Ovary (tissue), 9 donors: Measurements from ENCODE around the gene TAF4. TPM values are rescaled to one million over a fixed set of nuclear protein-coding genes. Genes with fewer than 3 reads are reported as not detected.

ENCODE experiments used
- DNase-seq, 5 donors: peaks; one replicate each; pipeline ENCODE4 v3.0.0-alpha.2; 2019 to 2020
- H3K27ac ChIP-seq, 2 donors: fragments of 200-600 bp; one replicate each; pipeline versions ENCODE4 v1.5.1 to v1.8.0; 2019 to 2022
- H3K27me3 ChIP-seq: fragments of 200-600 bp; one replicate; pipeline ENCODE4 v1.8.0; 2022
- H3K36me3 ChIP-seq: fragments of 200-600 bp; sonication (generic); one replicate; pipeline ENCODE4 v1.5.1; 2019
- H3K4me1 ChIP-seq: one replicate; pipeline ENCODE4 v1.8.1; 2013; ENCODE audit warnings: mild to moderate bottlenecking, moderate library complexity; ENCODE audit not compliant: insufficient read depth
- H3K4me3 ChIP-seq: fragments of 200-600 bp; sonication (generic); one replicate; pipeline ENCODE4 v1.5.1; 2017
- H3K9me3 ChIP-seq, 2 donors: fragments of 200-600 bp in 1 of 2; sonication (generic) in 1 of 2; one replicate each; pipeline versions ENCODE4 v1.5.1 to v1.8.1; 2013 to 2019; ENCODE audit warnings: mild to moderate bottlenecking in 1 of 2, moderate library complexity in 1 of 2
- CTCF ChIP-seq, 3 donors: fragments of 450-650 bp in 2 of 3; fragments of 200-600 bp in 1 of 3; IDR thresholded peaks; one replicate each; pipeline versions ENCODE4 v1.5.1 to v1.8.0; 2016 to 2022; ENCODE audit warnings: antibody characterized with exemption in 3 of 3, mild to moderate bottlenecking in 1 of 3
- EP300 ChIP-seq: sonication (generic); formaldehyde crosslinking; IDR thresholded peaks from one replicate; pipeline ENCODE4 v1.6.1; 2017; ENCODE audit warnings: antibody characterized with exemption
- POLR2A ChIP-seq: fragments of 450-650 bp; IDR thresholded peaks from one replicate; pipeline ENCODE4 v1.6.1; 2017; ENCODE audit warnings: antibody characterized with exemption, mild to moderate bottlenecking, moderate library complexity
- WGBS, 3 donors: extraction: QIAGEN DNeasy Blood & Tissue Kit in 1 of 3; methylation state at CpG; one replicate each; pipeline versions ENCODE4 v1.1.5 to v1.1.7; 2013 to 2017; 5-methylcytosine and 5-hydroxymethylcytosine counted together
- intact Hi-C, 4 donors: fragments of 100-400 bp; cut with DNase I; formaldehyde crosslinking; loops; one replicate each; pipeline versions ENCODE4 v1.11.0 to v1.15.1; 2022 to 2023
- polyA plus RNA-seq, 2 donors: library from polyadenylated mRNA; stranded (reverse); fragments of 200-250 nt in 1 of 2; fragments of 350-450 nt in 1 of 2; fragmentation: Illumina TruSeq in 1 of 2; extraction: RNeasy Lipid Tissue Mini Kit (QIAGEN cat#74804) in 1 of 2; gene quantifications; one replicate each; pipeline ENCODE4 v1.2.3, GENCODE V29; 2013 to 2014
- total RNA-seq, 7 donors: library from RNA; depleted of rRNA in 2 of 7; stranded (reverse); fragments of >200 nt in 2 of 7; fragmentation: NEBNext Ultra II Directional in 3 of 7; extraction: Animal tissue kit (Norgen Biotek cat#: 25700) in 3 of 7; gene quantifications; one replicate each; pipeline versions ENCODE4 v1.1.0 to v1.2.4, GENCODE V29; 2016 to 2023
- donor health status: DM: no; HTN: no; CAD: no; lungs with moderate emphysema.
- donor health status: DM: no; HTN: no; CAD: no.
- donor health status: Bipolar disorder and iron deficiency.
- donor health status: DM: yes; HTN: yes; CAD: no.
- donor health status: DM: no; HTN: no; CAD: no.
- donor health status: DM: yes; HTN: yes; CAD: no.

The TAF4 gene
- total and polyA plus RNA-seq, 9 donors: 9.3 to 34.7 (median 19.8) TPM

GRCh38 chr20:62014889-62015537 lies 50.7 kb downstream of the TAF4 start:
- Histone ChIP-seq H3K4me3 (no peak overlapping the region), H3K9me3 (no peaks in the 10 kb centered on the region), H3K27ac (no peak overlapping the region), H3K4me1 (peaks cover 22% of the 10 kb centered on the region), H3K36me3 (no peaks in the 10 kb centered on the region), H3K27me3 (no peaks in the 10 kb centered on the region)
- 80 to 88% (median 82%) methylated on average over 14 of the region's 14 CpGs for WGBS, 3 donors
- DNase-seq: peak in 1 of 5 donors; percentile 15
- intact Hi-C loops: loop anchor here in 3 of 4 donors (5.0 to 10.0 kb wide), 5 partner anchors 127 to 390 kb away; partner anchors contain the start of genes PSMA7 (in 2 of the 3), SS18L1 (in 2 of the 3), ADRM1 (in 1 of the 3) and CABLES2 (in 1 of the 3)
- no peak for TF ChIP-seq EP300

- DNase-seq: peak in 1 of 5 donors; percentile 15
- Histone ChIP-seq H3K4me1 (peaks cover 16% of the 10 kb centered on the region), H3K27ac (no peak overlapping the region), H3K9me3 (no peaks in the 10 kb centered on the region), H3K36me3 (no peaks in the 10 kb centered on the region), H3K27me3 (no peaks in the 10 kb centered on the region), H3K4me3 (no peak overlapping the region)
- TF ChIP-seq POLR2A (no peak), EP300 (no peak), CTCF (IDR thresholded peaks at IDR 0.05) (no peak)
- intact Hi-C loops: loop anchor here in 3 of 4 donors (5.0 to 10.0 kb wide), 5 partner anchors 128 to 390 kb away; partner anchors contain the start of genes ADRM1 (in 1 of the 3), CABLES2 (in 1 of the 3), PSMA7 (in 1 of the 3) and RPS21 (in 1 of the 3)
- 87 to 89% (median 88%) methylated on average over 12 of the region's 12 CpGs for WGBS, 3 donors
These were observed 51.2 kb downstream of the TAF4 start for GRCh38 chr20:62014488-62014775.

- no peak for TF ChIP-seq POLR2A
- TF ChIP-seq EP300: no peak
- no peak for TF ChIP-seq CTCF (IDR thresholded peaks at IDR 0.05)
- H3K27ac ChIP-seq: no peak overlapping the region
- H3K36me3 ChIP-seq: no peaks in the 10 kb centered on the region
- no peaks in the 10 kb centered on the region for H3K27me3 ChIP-seq
- no peak for DNase-seq
- WGBS, 3 donors: 95% methylated on average over 12 of the region's 12 CpGs
- peaks cover 2% of the 10 kb centered on the region for H3K4me1 ChIP-seq
- intact Hi-C loops: loop anchor here in 3 of 4 donors (5.0 to 10.0 kb wide), 5 partner anchors 130 to 392 kb away; partner anchors contain the start of genes ADRM1 (in 1 of the 3), CABLES2 (in 1 of the 3), PSMA7 (in 1 of the 3) and RPS21 (in 1 of the 3)
- no peak overlapping the region for H3K4me3 ChIP-seq
- no peaks in the 10 kb centered on the region for H3K9me3 ChIP-seq
These were observed 53.0 kb downstream of the TAF4 start for GRCh38 chr20:62012631-62013030.

GRCh38 chr20:62011938-62012534 lies 53.6 kb downstream of the TAF4 start:
- no peak overlapping the region for H3K4me3 ChIP-seq
- no peaks in the 10 kb centered on the region for H3K36me3 ChIP-seq
- WGBS, 3 donors: 92 to 96% (median 93%) methylated on average over 27 of the region's 27 CpGs
- H3K9me3 ChIP-seq: no peaks in the 10 kb centered on the region
- H3K27me3 ChIP-seq: no peaks in the 10 kb centered on the region
- no peak overlapping the region for H3K27ac ChIP-seq
- no peak for DNase-seq
- H3K4me1 ChIP-seq: peaks cover 2% of the 10 kb centered on the region
- intact Hi-C loops: loop anchor here in 3 of 4 donors (5.0 to 10.0 kb wide), 5 partner anchors 130 to 393 kb away; partner anchors contain the start of genes ADRM1 (in 1 of the 3), CABLES2 (in 1 of the 3), PSMA7 (in 1 of the 3) and RPS21 (in 1 of the 3)
- TF ChIP-seq POLR2A: no peak
- no peak for TF ChIP-seq CTCF (IDR thresholded peaks at IDR 0.05)
- TF ChIP-seq EP300: no peak
